SK-N-SH (cell line): ENCODE results near the gene NKD1.

Experiments
- EP300 ChIP-seq, 2 experiments: IDR thresholded peaks; 2 replicates each; pipeline versions ENCODE4 v1.4.0 to v1.6.1; 2012; ENCODE audit warnings: borderline replicate concordance in 1 of 2, low read depth in 1 of 2, low read length in 1 of 2
- FOXM1 ChIP-seq: IDR thresholded peaks from 2 replicates; pipeline ENCODE4 v1.4.0; 2012; ENCODE audit warnings: low read depth, mild to moderate bottlenecking
- JUND ChIP-seq: IDR thresholded peaks from 2 replicates; pipeline ENCODE4 v1.4.0; 2012
- POLR2AphosphoS5 ChIP-seq: IDR thresholded peaks from 2 replicates; pipeline ENCODE4 v1.6.1; 2012; ENCODE audit warnings: low read depth, low read length
- RFX5 ChIP-seq: IDR thresholded peaks from 2 replicates; pipeline ENCODE4 v1.6.1; 2012; ENCODE audit warnings: mild to moderate bottlenecking, improper control_type of control experiment, low read length
- SMC3 ChIP-seq: IDR thresholded peaks from 2 replicates; pipeline ENCODE4 v1.6.1; 2012; ENCODE audit warnings: low read depth, low read length, improper control_type of control experiment
- YY1 ChIP-seq: IDR thresholded peaks from 2 replicates; pipeline ENCODE4 v1.4.0; 2012; ENCODE audit warnings: low read depth, mild to moderate bottlenecking
- TF ChIP-seq, protein P1 (sequence below): fragments of 200-600 bp; sonication (generic); IDR thresholded peaks from 2 replicates; pipeline ENCODE4 v1.6.1; 2017; ENCODE audit warnings: antibody characterized with exemption, mild to moderate bottlenecking, moderate library complexity

DNA sequence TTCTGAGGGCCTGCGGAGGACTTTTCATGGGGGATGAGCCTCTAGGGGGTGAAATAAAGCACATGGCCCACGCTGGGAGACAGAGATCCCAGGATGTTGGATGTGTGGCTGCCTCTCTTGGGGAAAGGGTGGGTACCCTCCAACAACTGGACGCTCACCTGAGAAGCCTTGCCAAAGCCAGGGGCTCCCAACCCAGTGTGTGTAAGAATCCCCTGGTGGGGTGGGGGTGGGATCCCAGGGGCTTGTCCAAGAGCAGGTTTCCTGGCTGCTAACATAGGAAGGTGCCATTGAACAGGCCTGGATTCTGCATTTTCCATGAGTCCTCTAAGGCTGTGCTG is 132.3 kb downstream of the NKD1 start:
- TF ChIP-seq FOXM1: no peak
- no peak for TF ChIP-seq SMC3
- TF ChIP-seq POLR2AphosphoS5: no peak
- TF ChIP-seq RFX5: no peak
- TF ChIP-seq, protein P1, sequence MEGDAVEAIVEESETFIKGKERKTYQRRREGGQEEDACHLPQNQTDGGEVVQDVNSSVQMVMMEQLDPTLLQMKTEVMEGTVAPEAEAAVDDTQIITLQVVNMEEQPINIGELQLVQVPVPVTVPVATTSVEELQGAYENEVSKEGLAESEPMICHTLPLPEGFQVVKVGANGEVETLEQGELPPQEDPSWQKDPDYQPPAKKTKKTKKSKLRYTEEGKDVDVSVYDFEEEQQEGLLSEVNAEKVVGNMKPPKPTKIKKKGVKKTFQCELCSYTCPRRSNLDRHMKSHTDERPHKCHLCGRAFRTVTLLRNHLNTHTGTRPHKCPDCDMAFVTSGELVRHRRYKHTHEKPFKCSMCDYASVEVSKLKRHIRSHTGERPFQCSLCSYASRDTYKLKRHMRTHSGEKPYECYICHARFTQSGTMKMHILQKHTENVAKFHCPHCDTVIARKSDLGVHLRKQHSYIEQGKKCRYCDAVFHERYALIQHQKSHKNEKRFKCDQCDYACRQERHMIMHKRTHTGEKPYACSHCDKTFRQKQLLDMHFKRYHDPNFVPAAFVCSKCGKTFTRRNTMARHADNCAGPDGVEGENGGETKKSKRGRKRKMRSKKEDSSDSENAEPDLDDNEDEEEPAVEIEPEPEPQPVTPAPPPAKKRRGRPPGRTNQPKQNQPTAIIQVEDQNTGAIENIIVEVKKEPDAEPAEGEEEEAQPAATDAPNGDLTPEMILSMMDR: no peak
- TF ChIP-seq YY1: no peak
- TF ChIP-seq JUND: no peak
- no peak for TF ChIP-seq EP300 (IDR thresholded peaks at IDR 0.05; ENCODE audit: borderline replicate concordance in 1 of 2, low read depth in 1 of 2, low read length in 1 of 2)
